ENCODE data around the gene MRPL43. TPM values are rescaled to one million over a fixed set of nuclear protein-coding genes. Genes with fewer than 3 reads are reported as not detected.

MRPL43 gene
- total and polyA plus RNA-seq, 9 of the 15 experiments (the other 6 are each of a cell fraction or from before 2014, with no cell fraction given) = 15.1 to 63.7 (median 37.2) TPM

DNA sequence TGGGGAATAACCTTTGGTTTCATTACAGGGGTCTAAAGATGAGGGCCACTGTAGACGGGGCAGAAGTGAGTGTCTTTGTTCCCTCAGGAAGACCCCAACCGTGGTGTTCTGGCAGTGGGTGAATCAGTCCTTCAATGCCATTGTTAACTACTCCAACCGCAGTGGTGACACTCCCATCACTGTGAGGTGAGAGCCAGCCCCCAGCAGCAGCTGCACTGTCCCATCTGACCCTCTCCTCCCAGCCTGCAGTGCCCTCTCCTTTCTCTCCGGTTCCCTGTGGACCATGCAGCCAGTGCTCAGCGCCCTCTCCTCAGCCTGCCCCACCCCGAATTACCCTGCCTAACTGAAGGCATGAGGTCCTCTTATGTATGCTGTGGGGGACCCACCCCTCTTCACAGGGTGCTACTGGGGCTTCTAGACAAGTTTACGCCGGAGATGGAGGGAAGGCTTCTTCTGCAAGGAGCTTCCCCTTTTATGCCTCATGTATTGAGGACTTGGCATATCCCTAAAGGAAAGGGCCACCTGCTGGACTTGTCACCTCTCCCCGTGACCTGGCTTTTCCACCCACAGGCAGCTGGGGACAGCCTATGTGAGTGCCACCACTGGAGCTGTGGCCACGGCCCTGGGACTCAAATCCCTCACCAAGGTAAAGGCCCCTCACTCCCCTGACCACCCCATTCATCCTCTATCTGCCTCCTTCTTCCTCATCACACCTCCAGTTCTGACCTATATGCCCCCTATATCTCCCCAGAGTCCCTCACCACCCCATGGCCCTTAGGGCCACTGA lies 48.8 kb upstream of the MRPL43 start:
- ATAC-seq (no peak), DNase-seq (ENCODE audit: extremely low read depth in 1 of 4, low spot score in 3 of 4) (no peak), FAIRE-seq (no peak)
- no peaks in the 10 kb centered on the region for H3K9me3 ChIP-seq (replicated peaks; ENCODE audit: control insufficient read depth, insufficient read depth, low read depth, low read length)
- no peak overlapping the region for H2AFZ ChIP-seq (ENCODE audit: low read depth, low read length)
- intact Hi-C loops (cut with micrococcal nuclease) (loop anchor here (10.0 kb wide), 1 partner anchor 409 kb away; no protein-coding TSS in a partner anchor), in situ Hi-C loops (cut with MboI) (no loop called here)
- H3K4me1 ChIP-seq (replicated peaks in 1 of 2; ENCODE audit: control insufficient read depth in 2 of 2, insufficient read depth in 2 of 2, low read length in 2 of 2) = peaks cover 12 to 28% of the 10 kb centered on the region in 2 experiments; a peak in 4 of 5 replicates
- TF ChIP-seq FOXP1 (CRISPR knock-in tag; IDR thresholded peaks at IDR 0.05) (no peak), POLR2A (conservative IDR thresholded peaks at IDR 0.05) (no peak)
- H3K9ac ChIP-seq (ENCODE audit: insufficient read depth in 1 of 2, low read depth in 2 of 2, low read length in 2 of 2) = no peak overlapping the region; a peak in 1 of 4 replicates
- POLR2A ChIA-PET = interaction anchor here (0.6 kb wide), 2 partner anchors 15 to 140 kb away, joined by 3 to 4 read pairs; no protein-coding TSS in a partner anchor
- 17% methylated on average over 6 of the region's 10 CpGs for whole genome bisulfite sequencing (ENCODE audit: insufficient coverage, low coverage, missing lambda C conversion rate)
- BruUV-seq (replicated peaks) = no TSS peak
- no peaks in the 10 kb centered on the region for H3K79me2 ChIP-seq (ENCODE audit: control insufficient read depth, insufficient read depth, low read length)
- no peak overlapping the region for H3K4me2 ChIP-seq (ENCODE audit: insufficient read depth, low read length)
- no peaks in the 10 kb centered on the region for H3K9me1 ChIP-seq (ENCODE audit: control insufficient read depth, insufficient read depth, low read length)
- H3K27ac ChIP-seq (ENCODE audit: extremely low read depth, low read depth, low read length) = no peak overlapping the region
- CTCF ChIA-PET (ENCODE audit: low intra/inter-chr PET ratio) = no interaction called here
- no peaks in the 10 kb centered on the region for H3K36me3 ChIP-seq (ENCODE audit: control insufficient read depth, insufficient read depth, low read length)
- H3K4me3 ChIP-seq = no peak overlapping the region
- H4K20me1 ChIP-seq (replicated peaks; ENCODE audit: control insufficient read depth, insufficient read depth, low read length) = no peaks in the 10 kb centered on the region
- no peaks in the 10 kb centered on the region for H3K27me3 ChIP-seq (ENCODE audit: control insufficient read depth in 2 of 2, insufficient read depth in 2 of 2, low read length in 2 of 2)

DNA sequence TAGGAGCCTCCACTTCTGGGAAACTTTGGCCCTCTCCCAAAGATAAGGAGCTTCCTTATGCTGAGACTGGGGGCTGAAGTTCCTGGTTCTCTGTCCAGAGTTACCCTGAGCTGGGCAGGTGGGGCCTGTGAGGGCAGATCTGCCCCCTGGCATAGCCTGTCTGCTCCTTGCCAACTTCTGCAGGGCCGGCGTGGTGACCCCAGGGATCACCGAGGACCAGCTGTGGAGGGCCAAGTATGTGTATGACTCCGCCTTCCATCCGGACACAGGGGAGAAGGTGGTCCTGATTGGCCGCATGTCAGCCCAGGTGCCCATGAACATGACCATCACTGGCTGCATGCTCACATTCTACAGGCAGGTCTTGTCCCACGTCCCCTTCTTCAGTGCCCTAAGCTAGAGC lies 48.0 kb upstream of the MRPL43 start:
- Histone ChIP-seq H3K9me3 (replicated peaks; ENCODE audit: control insufficient read depth, insufficient read depth, low read depth, low read length) (no peaks in the 10 kb centered on the region), H4K20me1 (replicated peaks; ENCODE audit: control insufficient read depth, insufficient read depth, low read length) (no peaks in the 10 kb centered on the region), H3K9ac (ENCODE audit: insufficient read depth in 1 of 2, low read depth in 2 of 2, low read length in 2 of 2) (0 out of 4 replicates have a peak overlapping the region, but pooled peaks of 1 of the 2 experiments have one; percentile 35), H3K4me3 (no peak overlapping the region), H3K79me2 (ENCODE audit: control insufficient read depth, insufficient read depth, low read length) (no peaks in the 10 kb centered on the region), H3K27ac (ENCODE audit: extremely low read depth, low read depth, low read length) (no peak overlapping the region), H3K36me3 (ENCODE audit: control insufficient read depth, insufficient read depth, low read length) (no peaks in the 10 kb centered on the region), H3K4me1 (replicated peaks in 1 of 2; ENCODE audit: control insufficient read depth in 2 of 2, insufficient read depth in 2 of 2, low read length in 2 of 2) (peaks cover 12 to 34% of the 10 kb centered on the region in 2 experiments; a peak in 4 of 5 replicates), H3K27me3 (ENCODE audit: control insufficient read depth in 2 of 2, insufficient read depth in 2 of 2, low read length in 2 of 2) (no peaks in the 10 kb centered on the region), H3K4me2 (ENCODE audit: insufficient read depth, low read length) (no peak overlapping the region), H3K9me1 (ENCODE audit: control insufficient read depth, insufficient read depth, low read length) (no peaks in the 10 kb centered on the region), H2AFZ (ENCODE audit: low read depth, low read length) (no peak overlapping the region)
- ChIA-PET POLR2A (interaction anchor here (1.4 kb wide), 1 partner anchor 24 kb away, joined by 5 read pairs; no protein-coding TSS in a partner anchor), CTCF (ENCODE audit: low intra/inter-chr PET ratio) (no interaction called here)
- no peak for ATAC-seq
- BruUV-seq (replicated peaks) = no TSS peak
- in situ Hi-C loops (cut with MboI) = no loop called here
- no peak for FAIRE-seq
- intact Hi-C loops (cut with micrococcal nuclease) = loop anchor here (10.0 kb wide), 1 partner anchor 409 kb away; no protein-coding TSS in a partner anchor
- 54% methylated on average over 7 of the region's 7 CpGs for WGBS (ENCODE audit: insufficient coverage, low coverage, missing lambda C conversion rate)
- DNase-seq (ENCODE audit: extremely low read depth in 1 of 4, low spot score in 3 of 4) = no peak
- TF ChIP-seq ZBTB17 (CRISPR knock-in tag; IDR thresholded peaks at IDR 0.05) (no peak), PPARD (CRISPR knock-in tag; IDR thresholded peaks at IDR 0.05) (no peak), TCF3 (CRISPR knock-in tag; IDR thresholded peaks at IDR 0.05) (no peak)
- TF ChIP-seq, protein P1, sequence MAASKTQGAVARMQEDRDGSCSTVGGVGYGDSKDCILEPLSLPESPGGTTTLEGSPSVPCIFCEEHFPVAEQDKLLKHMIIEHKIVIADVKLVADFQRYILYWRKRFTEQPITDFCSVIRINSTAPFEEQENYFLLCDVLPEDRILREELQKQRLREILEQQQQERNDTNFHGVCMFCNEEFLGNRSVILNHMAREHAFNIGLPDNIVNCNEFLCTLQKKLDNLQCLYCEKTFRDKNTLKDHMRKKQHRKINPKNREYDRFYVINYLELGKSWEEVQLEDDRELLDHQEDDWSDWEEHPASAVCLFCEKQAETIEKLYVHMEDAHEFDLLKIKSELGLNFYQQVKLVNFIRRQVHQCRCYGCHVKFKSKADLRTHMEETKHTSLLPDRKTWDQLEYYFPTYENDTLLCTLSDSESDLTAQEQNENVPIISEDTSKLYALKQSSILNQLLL (CRISPR knock-in tag; IDR thresholded peaks at IDR 0.05; ENCODE audit: borderline replicate concordance) = no peak
